ENCODE data around the gene RANGAP1. TPM values are rescaled to one million over a fixed set of nuclear protein-coding genes. Genes with fewer than 3 reads are reported as not detected.
A peak's percentile ranks its signal among the peaks of the same experiment; 100 is the strongest.

The RANGAP1 gene
- total RNA-seq, 1 donor from 2014 or later = 65.1 TPM

DNA sequence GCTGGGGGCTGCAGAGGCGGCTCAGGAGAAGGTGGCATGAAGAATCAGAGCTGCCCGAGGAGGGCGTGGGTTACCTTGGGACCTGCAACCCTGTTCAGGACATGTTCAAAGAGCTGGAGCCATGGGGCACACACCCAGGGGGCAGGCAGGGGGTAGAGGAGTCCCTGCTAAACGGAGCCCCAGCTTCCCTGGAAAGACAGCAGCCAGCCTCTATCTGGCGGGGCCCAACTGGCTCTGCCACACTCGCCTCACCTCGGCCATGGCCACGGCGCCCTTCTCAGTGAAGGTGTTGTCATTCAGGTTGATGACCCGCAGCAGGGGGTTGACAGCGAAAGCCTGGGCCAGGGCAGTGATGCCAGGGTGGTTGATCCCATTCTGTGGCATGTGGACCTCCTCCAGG, 28.3 kb downstream of the RANGAP1 start:
- no peak for DNase-seq (ENCODE audit: low read depth in 2 of 2)

- peak; percentile 11 to 81 for DNase-seq (ENCODE audit: low read depth in 2 of 2)
Observed at GRCh38 chr22:41256254-41257253, 29.4 kb downstream of the RANGAP1 start.

- DNase-seq (ENCODE audit: low read depth in 2 of 2) = no peak
Observed at GRCh38 chr22:41254230-41254629, 31.8 kb downstream of the RANGAP1 start.

- no peak for DNase-seq (ENCODE audit: low read depth in 2 of 2)
Observed at GRCh38 chr22:41252365-41252764, 33.6 kb downstream of the RANGAP1 start.

- DNase-seq (ENCODE audit: low read depth in 2 of 2) = no peak
Observed at GRCh38 chr22:41250127-41250526, 35.9 kb downstream of the RANGAP1 start.

- no peak for DNase-seq (ENCODE audit: low read depth in 2 of 2)
Observed at GRCh38 chr22:41249442-41249841, 36.5 kb downstream of the RANGAP1 start.

- no peak for DNase-seq (ENCODE audit: low read depth in 2 of 2)
Observed at GRCh38 chr22:41248758-41249157, 37.2 kb downstream of the RANGAP1 start.

- no peak for DNase-seq (ENCODE audit: low read depth in 2 of 2)
Observed at GRCh38 chr22:41248314-41248713, 37.7 kb downstream of the RANGAP1 start.

GRCh38 chr22:41247703-41248102, 38.3 kb downstream of the RANGAP1 start:
- no peak for DNase-seq (ENCODE audit: low read depth in 2 of 2)

- DNase-seq (ENCODE audit: low read depth in 2 of 2) = no peak
Observed at GRCh38 chr22:41245917-41246499, 40.0 kb downstream of the RANGAP1 start.

- DNase-seq (ENCODE audit: low read depth in 2 of 2) = no peak
Observed at GRCh38 chr22:41243361-41243760, 42.6 kb downstream of the RANGAP1 start.

- no peak for DNase-seq (ENCODE audit: low read depth in 2 of 2)
Observed at GRCh38 chr22:41242396-41243117, 43.4 kb downstream of the RANGAP1 start.

- DNase-seq (ENCODE audit: low read depth in 2 of 2) = no peak
Observed at GRCh38 chr22:41241133-41241676, 44.8 kb downstream of the RANGAP1 start.

DNA sequence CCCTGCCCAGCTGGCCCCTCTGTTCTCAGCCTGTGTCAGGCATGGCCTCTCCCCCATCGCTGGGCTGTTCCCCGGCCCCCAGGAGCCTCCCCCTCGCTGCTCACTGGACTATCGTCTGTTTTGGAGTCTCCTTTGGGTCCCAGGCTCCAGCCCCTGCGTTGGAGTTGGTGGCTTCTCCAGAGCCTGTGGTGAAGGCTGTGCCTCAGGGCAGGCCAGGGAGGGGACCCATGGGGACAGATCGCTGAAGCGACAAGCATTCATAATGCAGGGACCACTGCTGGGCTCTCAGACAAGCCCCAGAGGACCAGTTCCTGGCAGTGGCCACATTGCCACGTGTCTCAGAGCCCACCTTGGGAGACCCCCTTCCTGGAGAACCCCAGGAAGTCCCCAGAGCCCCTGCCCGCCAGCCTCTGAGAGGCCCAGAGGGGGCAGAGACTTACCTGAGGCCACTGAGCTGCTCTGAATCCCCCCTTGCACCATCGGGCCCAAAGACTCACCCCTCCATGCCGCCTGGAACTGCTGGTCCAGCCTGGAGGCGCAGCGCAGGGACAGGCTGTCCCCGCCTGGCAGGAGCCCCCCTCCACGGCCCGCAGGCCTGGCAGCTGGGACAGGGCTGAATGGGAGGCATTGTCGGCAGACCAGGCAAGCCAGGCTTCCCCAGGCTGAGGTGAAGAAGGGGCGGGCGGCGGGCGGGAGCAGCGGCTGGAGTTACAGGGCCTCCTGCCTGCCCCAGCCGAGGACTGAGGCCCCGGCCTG, 45.4 kb downstream of the RANGAP1 start, which contains the start of gene CHADL:
Gene CHADL, minus strand, starts transcription at position 555 of the 756 bp plus-strand sequence. Its CDS starts 50 bp downstream, at position 505.
- DNase-seq (ENCODE audit: low read depth in 2 of 2) = no peak

DNA sequence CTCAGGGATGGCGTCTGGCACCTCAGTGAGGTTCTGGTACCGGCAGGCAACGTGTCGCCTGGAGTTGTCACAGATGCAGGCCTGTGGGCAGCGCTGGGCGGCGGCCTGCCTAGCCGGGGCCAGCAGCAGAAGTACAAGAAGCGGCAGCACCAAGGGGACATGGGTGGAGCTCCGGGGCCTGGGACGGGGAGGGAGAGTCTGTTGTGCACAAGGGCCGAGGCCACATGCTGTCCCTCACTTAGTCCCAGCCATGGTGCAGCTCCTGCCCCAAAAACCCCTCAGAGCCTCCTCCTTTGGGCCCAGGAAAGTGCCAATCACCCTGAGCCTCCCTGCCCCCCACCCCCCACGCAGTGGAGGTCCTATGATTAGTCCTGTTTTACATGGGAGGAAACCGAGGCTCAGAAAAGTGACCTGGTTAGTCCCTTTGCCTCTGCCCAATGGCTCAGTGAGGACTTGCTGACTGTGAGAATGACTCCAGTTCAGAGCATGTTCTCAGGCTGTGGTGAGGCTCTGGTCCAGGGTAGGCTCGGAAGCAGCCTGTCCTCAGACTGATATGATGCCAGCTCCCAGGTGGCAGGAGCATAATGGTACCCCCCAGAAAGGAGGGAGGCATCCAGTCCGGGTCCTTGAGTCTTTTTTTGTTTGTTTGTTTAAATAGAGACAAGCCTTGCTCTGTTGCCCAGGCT, 46.4 kb downstream of the RANGAP1 start:
- no peak for DNase-seq (ENCODE audit: low read depth in 2 of 2)

DNA sequence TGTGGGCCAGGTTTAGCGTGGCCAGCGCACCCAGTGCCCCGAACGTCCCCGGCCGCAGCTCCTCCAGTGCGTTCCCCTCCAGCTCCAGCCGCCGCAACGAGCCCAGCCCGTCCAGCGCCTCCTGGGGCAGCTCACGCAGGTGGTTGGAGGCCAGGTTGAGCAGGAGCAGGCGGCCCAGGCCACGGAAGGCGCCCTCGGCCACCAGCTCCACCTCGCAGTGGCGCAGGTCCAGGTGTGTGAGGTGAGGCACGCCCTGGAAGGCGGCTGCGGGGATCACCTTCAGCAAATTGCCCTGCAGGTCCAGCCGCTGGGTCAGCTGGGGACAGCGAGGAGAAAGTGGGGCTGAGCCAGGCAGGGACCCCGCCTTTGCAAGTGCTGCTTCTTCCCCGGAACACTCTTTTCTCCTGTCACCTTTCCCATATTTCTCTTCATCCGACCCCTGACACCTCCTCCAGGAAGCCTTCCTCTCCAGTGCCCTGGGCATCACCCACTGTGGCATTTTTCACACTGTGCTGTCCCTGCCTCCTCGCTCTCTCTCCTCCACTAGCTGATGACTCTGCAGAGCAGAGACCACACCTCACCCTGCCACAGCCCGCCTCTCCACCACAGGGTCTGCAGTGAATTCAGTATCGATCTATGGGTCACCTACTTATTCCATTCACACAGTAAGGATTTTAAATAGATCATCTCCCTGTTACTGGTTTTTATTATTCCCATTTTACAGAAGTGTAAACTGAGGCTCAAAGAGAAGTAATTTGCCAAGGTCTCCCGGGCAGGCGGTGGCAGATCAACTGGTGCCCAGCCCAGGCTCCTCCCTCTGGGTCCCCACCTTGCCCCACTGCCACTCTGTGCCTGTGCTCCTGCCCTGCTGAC, 47.2 kb downstream of the RANGAP1 start:
- no peak for DNase-seq (ENCODE audit: low read depth in 2 of 2)

- peak in 1 of 2 donors; percentile 62 for DNase-seq (ENCODE audit: low read depth in 2 of 2)
Observed at GRCh38 chr22:41237707-41238569, 48.0 kb downstream of the RANGAP1 start.

- DNase-seq (ENCODE audit: low read depth in 2 of 2) = no peak
Observed at GRCh38 chr22:41237036-41237706, 48.8 kb downstream of the RANGAP1 start.

Data from dermis microvascular lymphatic vessel endothelial cell (primary cell).